Esophagus muscularis mucosa (tissue), 3 donors: Measurements from ENCODE around the gene NCR3LG1.

Source experiments
- CTCF ChIP-seq, 3 experiments: fragments of 200-600 bp in 2 of 3; fragments of 450-650 bp in 1 of 3; sonication (generic) in 2 of 3; IDR thresholded peaks; one replicate each; pipeline ENCODE4 v1.5.1; 2017 to 2019; ENCODE audit warnings: antibody characterized with exemption in 3 of 3, mild to moderate bottlenecking in 2 of 3, moderate library complexity in 1 of 3
- POLR2A ChIP-seq: fragments of 450-650 bp; IDR thresholded peaks from one replicate; pipeline ENCODE4 v1.6.1; 2017; ENCODE audit warnings: antibody characterized with exemption, moderate library complexity, mild to moderate bottlenecking, low read depth

GRCh38 chr11:17375547-17375946 lies 23.9 kb downstream of the NCR3LG1 start:
- no peak for TF ChIP-seq CTCF (IDR thresholded peaks at IDR 0.05)
- TF ChIP-seq POLR2A, result no peak
